ENCODE measurements around the gene POM121L2. TPM values are rescaled to one million over a fixed set of nuclear protein-coding genes. Genes with fewer than 3 reads are reported as not detected.
A peak's percentile ranks its signal among the peaks of the same experiment; 100 is the strongest.

POM121L2 gene
- total and polyA plus RNA-seq, 10 of the 15 experiments (the other 5 are each of a cell fraction or from before 2014, with no cell fraction given), result 0.04 TPM; not detected in 9

GRCh38 chr6:27275025-27275956, 36.8 kb downstream of the POM121L2 start:
- in situ Hi-C loops (cut with MboI) (no loop called here), intact Hi-C loops (cut with micrococcal nuclease; ENCODE audit: unreplicated experiment) (no loop called here)
- ChIA-PET POLR2A (no interaction called here), CTCF (interaction anchor here (0.8 to 1.2 kb wide), 3 partner anchors 14 to 37 kb away, joined by 3 read pairs; no protein-coding TSS in a partner anchor), SMC1A (ENCODE audit: uncharacterized antibody, unreplicated experiment) (interaction anchor here (1.2 kb wide), 1 partner anchor 11 kb away, joined by 5 read pairs; no protein-coding TSS in a partner anchor), RAD21 (ENCODE audit: unreplicated experiment) (no interaction called here)
- H3K4me3 ChIP-seq, result no peak overlapping the region
- H3K27ac ChIP-seq (ENCODE audit: control insufficient read depth, insufficient read depth), result no peak overlapping the region
- H4K20me1 ChIP-seq (ENCODE audit: control insufficient read depth, insufficient read depth), result no peaks in the 10 kb centered on the region
- no peak overlapping the region for H3K9ac ChIP-seq (ENCODE audit: control insufficient read depth, insufficient read depth, low read length)
- H3K36me3 ChIP-seq (ENCODE audit: control insufficient read depth in 2 of 2, insufficient read depth in 2 of 2, low read length in 1 of 2), result no peaks in the 10 kb centered on the region
- ATAC-seq (no peak), FAIRE-seq (no peak), DNase-seq (ENCODE audit: low read depth, low spot score) (no peak)
- peak overlapping the region; percentile 17; the same call in 1 of the 2 replicates for H3K4me2 ChIP-seq (ENCODE audit: control insufficient read depth, insufficient read depth)
- WGBS (ENCODE audit: insufficient coverage, insufficient replicate concordance, low lambda C conversion rate, missing lambda C conversion rate), result 42% methylated on average over 36 of the region's 36 CpGs
- no peaks in the 10 kb centered on the region for H3K79me2 ChIP-seq (ENCODE audit: control insufficient read depth, insufficient read depth, low read length)
- H2AFZ ChIP-seq (ENCODE audit: control insufficient read depth, low read depth, low read length), result no peak overlapping the region
- no peaks in the 10 kb centered on the region for H3K4me1 ChIP-seq (ENCODE audit: control insufficient read depth, insufficient read depth, low read length)
- peaks cover 0 to 2% of the 10 kb centered on the region in 2 experiments; a peak in 2 of 4 replicates for H3K27me3 ChIP-seq (replicated peaks in 1 of 2; ENCODE audit: control insufficient read depth in 2 of 2, insufficient read depth in 2 of 2, low read length in 1 of 2)
- no peaks in the 10 kb centered on the region; the same call in 1 of the 3 replicates for H3K9me3 ChIP-seq (replicated peaks; ENCODE audit: control insufficient read depth, insufficient read depth, low read length)
- BruUV-seq (replicated peaks), result no TSS peak
- no peak for TF ChIP-seq BACH1 (IDR thresholded peaks at IDR 0.05; ENCODE audit: borderline replicate concordance)
- no peak for TF ChIP-seq CBX5 (IDR thresholded peaks at IDR 0.05; ENCODE audit: low read depth)
- TF ChIP-seq BCLAF1 (IDR thresholded peaks at IDR 0.05), result no peak
- no peak for TF ChIP-seq MEF2B (IDR thresholded peaks at IDR 0.05; ENCODE audit: partially characterized antibody, poor library complexity, severe bottlenecking)
- TF ChIP-seq BRCA1 (IDR thresholded peaks at IDR 0.05; ENCODE audit: low read depth, low read length), result no peak
- no peak for TF ChIP-seq ZNF207 (IDR thresholded peaks at IDR 0.05; ENCODE audit: borderline replicate concordance)
- no peak for TF ChIP-seq RUNX3 (IDR thresholded peaks at IDR 0.05; ENCODE audit: low read length)
- TF ChIP-seq ETV6 (conservative IDR thresholded peaks at IDR 0.05 in 1 of 2, IDR thresholded peaks at IDR 0.05 in 1 of 2; ENCODE audit: borderline replicate concordance in 1 of 2, low read depth in 1 of 2), result no peak
- no peak for TF ChIP-seq NFIC (IDR thresholded peaks at IDR 0.05; ENCODE audit: low read depth, low read length)
- no peak for TF ChIP-seq CHD4 (IDR thresholded peaks at IDR 0.05)
- no peak for TF ChIP-seq MEF2A (IDR thresholded peaks at IDR 0.05; ENCODE audit: insufficient read depth, low read depth, low read length)
- TF ChIP-seq PBX3 (IDR thresholded peaks at IDR 0.05; ENCODE audit: insufficient replicate concordance, low read depth, low read length), result no peak
- no peak for TF ChIP-seq E4F1 (IDR thresholded peaks at IDR 0.05; ENCODE audit: borderline replicate concordance, partially characterized antibody)
- no peak for TF ChIP-seq MYB (IDR thresholded peaks at IDR 0.05; ENCODE audit: borderline replicate concordance, low read depth, low read length)
- TF ChIP-seq FOXM1 (IDR thresholded peaks at IDR 0.05; ENCODE audit: low read depth, low read length), result no peak
- TF ChIP-seq MTA2 (IDR thresholded peaks at IDR 0.05; ENCODE audit: low read depth), result no peak

All from GM12878 (cell line).